ENCODE results near the gene GLCE.

GRCh38 chr15:69219690-69220089, 59.3 kb downstream of the GLCE start:
- no peak for TF ChIP-seq CTCF (IDR thresholded peaks at IDR 0.05)
- no peak for TF ChIP-seq POLR2A (IDR thresholded peaks at IDR 0.05)
- TF ChIP-seq EP300 (IDR thresholded peaks at IDR 0.05): no peak
